Left ventricle myocardium inferior (tissue), 1 donor: Measurements from ENCODE around the gene PLAAT1. TPM values are rescaled to one million over a fixed set of nuclear protein-coding genes. Genes with fewer than 3 reads are reported as not detected.

ENCODE experiments used
- DNase-seq: peaks from one replicate; pipeline ENCODE4 v3.0.0-alpha.2; 2020
- H3K27ac ChIP-seq: fragments of 200-600 bp; replicated peaks from 2 replicates; pipeline ENCODE4 v1.8.0; 2021
- H3K27me3 ChIP-seq: fragments of 200-600 bp; 2 replicates; pipeline ENCODE4 v1.8.0; 2021; ENCODE audit warnings: low read depth
- H3K36me3 ChIP-seq: fragments of 200-600 bp; 2 replicates; pipeline ENCODE4 v1.8.0; 2021
- H3K4me1 ChIP-seq: fragments of 200-600 bp; 2 replicates; pipeline ENCODE4 v1.8.0; 2021
- H3K4me3 ChIP-seq: fragments of 200-600 bp; 2 replicates; pipeline ENCODE4 v1.8.0; 2021; ENCODE audit warnings: mild to moderate bottlenecking, moderate library complexity
- H3K9me3 ChIP-seq: fragments of 200-600 bp; replicated peaks from 2 replicates; pipeline ENCODE4 v1.8.0; 2021
- intact Hi-C: fragments of 100-400 bp; cut with micrococcal nuclease; formaldehyde crosslinking; loops from one replicate; pipeline ENCODE4 v1.11.0; 2022
- total RNA-seq: library from RNA; stranded (reverse); fragmentation: NEBNext Ultra II Directional; extraction: Animal tissue kit (Norgen Biotek cat#: 25700); gene quantifications from one replicate; pipeline ENCODE4 v1.2.1, GENCODE V29; 2021
- TF ChIP-seq, protein P1 (sequence below): fragments of 200-600 bp; IDR thresholded peaks from 2 replicates; pipeline ENCODE4 v1.8.0; 2021; ENCODE audit warnings: antibody characterized with exemption, mild to moderate bottlenecking, borderline replicate concordance
- donor health status: DM: no; HTN: yes; CAD: no; lungs with severe emphysema.

Gene PLAAT1
- total RNA-seq, 1 donor from 2014 or later = 8.1 TPM

DNA sequence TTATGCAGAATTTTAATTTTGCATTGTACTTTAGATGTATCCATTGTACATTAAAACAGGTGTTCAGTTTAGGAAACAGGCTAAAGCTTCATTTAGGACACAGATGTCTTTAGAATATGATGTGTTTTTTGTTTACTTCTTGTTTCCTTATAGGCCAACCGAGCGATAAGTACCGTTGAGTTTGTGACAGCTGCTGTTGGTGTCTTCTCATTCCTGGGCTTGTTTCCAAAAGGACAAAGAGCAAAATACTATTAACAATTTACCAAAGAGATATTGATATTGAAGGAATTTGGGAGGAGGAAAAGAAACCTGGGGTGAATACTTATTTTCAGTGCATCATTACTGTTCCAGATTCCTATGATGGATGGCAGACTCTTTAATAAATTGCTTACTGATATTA is 29.4 kb downstream of the PLAAT1 start:
- no peak for DNase-seq
- TF ChIP-seq, protein P1, sequence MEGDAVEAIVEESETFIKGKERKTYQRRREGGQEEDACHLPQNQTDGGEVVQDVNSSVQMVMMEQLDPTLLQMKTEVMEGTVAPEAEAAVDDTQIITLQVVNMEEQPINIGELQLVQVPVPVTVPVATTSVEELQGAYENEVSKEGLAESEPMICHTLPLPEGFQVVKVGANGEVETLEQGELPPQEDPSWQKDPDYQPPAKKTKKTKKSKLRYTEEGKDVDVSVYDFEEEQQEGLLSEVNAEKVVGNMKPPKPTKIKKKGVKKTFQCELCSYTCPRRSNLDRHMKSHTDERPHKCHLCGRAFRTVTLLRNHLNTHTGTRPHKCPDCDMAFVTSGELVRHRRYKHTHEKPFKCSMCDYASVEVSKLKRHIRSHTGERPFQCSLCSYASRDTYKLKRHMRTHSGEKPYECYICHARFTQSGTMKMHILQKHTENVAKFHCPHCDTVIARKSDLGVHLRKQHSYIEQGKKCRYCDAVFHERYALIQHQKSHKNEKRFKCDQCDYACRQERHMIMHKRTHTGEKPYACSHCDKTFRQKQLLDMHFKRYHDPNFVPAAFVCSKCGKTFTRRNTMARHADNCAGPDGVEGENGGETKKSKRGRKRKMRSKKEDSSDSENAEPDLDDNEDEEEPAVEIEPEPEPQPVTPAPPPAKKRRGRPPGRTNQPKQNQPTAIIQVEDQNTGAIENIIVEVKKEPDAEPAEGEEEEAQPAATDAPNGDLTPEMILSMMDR = no peak
- Histone ChIP-seq H3K4me3 (no peak overlapping the region), H3K36me3 (no peaks in the 10 kb centered on the region), H3K4me1 (no peaks in the 10 kb centered on the region), H3K9me3 (no peaks in the 10 kb centered on the region), H3K27me3 (no peaks in the 10 kb centered on the region), H3K27ac (no peak overlapping the region)
- intact Hi-C loops = no loop called here

DNA sequence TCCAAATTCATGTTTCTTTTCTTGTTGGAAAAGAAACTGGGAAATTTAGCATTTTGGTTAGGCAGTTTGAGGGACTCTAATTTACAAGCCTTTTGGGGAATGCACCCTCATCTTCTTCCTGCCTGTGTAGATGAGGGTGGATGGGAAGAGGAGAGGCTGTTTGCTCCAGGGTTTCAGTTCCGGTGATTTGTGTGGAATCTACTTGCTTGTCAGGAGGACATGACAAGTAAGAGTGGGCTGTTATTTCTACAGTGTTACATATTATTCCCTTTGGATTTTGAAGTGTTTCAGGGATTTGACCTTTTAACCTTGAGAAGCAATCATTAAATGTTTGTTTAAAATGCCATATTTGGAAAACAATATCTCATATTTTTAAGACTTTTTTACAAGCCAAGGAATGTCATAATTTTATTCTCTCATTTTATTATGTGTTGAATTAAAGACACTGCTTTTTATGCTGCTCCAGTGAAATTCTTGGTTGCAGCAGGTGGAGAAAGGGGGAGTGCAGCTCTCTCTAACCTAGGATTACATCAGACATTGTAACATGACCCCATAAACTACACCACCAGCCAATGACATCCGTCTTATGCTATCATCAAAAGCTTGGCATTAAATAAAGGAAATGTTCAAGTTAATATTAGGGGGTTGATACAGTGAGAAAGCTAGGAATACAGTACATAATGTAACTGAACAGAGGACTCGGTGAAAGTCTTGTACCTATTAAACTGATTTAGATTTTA is 30.2 kb downstream of the PLAAT1 start:
- Histone ChIP-seq H3K36me3 (no peaks in the 10 kb centered on the region), H3K4me3 (no peak overlapping the region), H3K4me1 (no peaks in the 10 kb centered on the region), H3K27me3 (no peaks in the 10 kb centered on the region), H3K27ac (no peak overlapping the region), H3K9me3 (no peaks in the 10 kb centered on the region)
- DNase-seq = no peak
- intact Hi-C loops = no loop called here
- TF ChIP-seq, protein P1 = no peak

DNA sequence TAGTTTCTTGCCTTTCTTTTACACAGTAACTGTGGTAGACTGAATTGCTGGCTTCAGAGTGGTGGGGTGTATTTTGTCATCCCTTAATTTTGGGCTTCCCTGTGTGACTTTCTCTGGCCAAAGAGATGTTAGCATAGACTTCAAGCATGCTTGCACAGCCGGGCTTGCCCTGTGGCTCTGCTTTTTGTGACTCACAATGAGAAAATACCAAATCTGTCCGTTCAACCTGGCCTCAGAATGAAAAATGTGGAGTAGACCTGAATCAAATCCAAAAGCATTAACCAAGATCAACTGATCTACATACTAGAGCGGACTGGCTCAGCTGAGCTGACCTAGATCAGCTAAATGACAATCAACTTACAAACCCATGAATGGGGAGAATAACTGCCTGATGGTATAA is 51.4 kb downstream of the PLAAT1 start:
- Histone ChIP-seq H3K36me3 (no peaks in the 10 kb centered on the region), H3K9me3 (peaks cover 28% of the 10 kb centered on the region), H3K4me1 (no peaks in the 10 kb centered on the region), H3K4me3 (no peak overlapping the region), H3K27ac (no peak overlapping the region), H3K27me3 (no peaks in the 10 kb centered on the region)
- TF ChIP-seq, protein P1 = no peak
- no peak for DNase-seq
- intact Hi-C loops = no loop called here

DNA sequence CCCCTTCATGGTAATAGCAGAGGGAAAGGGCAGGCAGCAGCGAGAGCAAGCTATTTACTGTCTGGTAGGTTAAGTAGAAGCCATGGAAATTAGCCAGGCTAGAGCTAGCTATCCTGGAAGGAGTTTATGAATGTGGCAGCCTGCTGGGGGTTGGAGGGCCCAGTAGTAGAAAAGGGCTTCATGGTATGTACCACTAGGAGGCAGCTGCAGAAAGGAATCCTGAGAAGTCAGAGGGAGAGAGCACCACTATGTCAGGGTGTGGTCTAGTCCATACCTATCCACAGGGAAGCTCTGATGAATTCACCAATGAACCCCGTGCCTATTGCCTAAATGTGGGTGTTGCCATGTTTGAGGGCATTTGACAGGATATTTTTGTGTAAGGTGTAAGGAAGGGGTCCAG is 55.0 kb downstream of the PLAAT1 start:
- Histone ChIP-seq H3K4me1 (no peaks in the 10 kb centered on the region), H3K9me3 (peaks cover 24% of the 10 kb centered on the region), H3K27me3 (no peaks in the 10 kb centered on the region), H3K27ac (no peak overlapping the region), H3K36me3 (no peaks in the 10 kb centered on the region), H3K4me3 (no peak overlapping the region)
- TF ChIP-seq, protein P1 = no peak
- DNase-seq = no peak
- intact Hi-C loops = no loop called here

DNA sequence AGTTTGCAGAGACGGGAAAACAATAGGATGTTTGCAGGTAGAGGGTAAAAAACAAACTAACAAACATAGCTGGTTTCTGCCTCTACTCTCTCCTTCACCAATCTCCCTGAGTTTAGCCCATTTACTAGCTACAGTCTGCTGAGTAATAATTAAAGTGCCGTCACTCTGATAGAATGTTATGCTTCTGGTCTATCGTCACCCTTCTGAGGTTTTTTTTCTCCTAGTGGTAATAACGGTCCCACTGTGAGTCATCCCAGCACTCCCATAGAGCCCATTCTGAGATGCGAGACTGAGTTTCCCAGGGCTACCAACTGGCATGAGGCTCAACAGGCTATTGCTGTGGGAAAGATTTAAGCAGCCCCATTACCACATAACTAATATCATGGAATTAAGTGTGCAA is 56.4 kb downstream of the PLAAT1 start:
- Histone ChIP-seq H3K36me3 (no peaks in the 10 kb centered on the region), H3K27ac (no peak overlapping the region), H3K27me3 (no peaks in the 10 kb centered on the region), H3K4me3 (no peak overlapping the region), H3K4me1 (no peaks in the 10 kb centered on the region), H3K9me3 (peaks cover 11% of the 10 kb centered on the region)
- intact Hi-C loops = no loop called here
- TF ChIP-seq, protein P1 = no peak
- no peak for DNase-seq
